DOHH2 (cell line): ENCODE data around the gene ZNF728.

Experiments used
- CTCF ChIP-seq: fragments of 200-600 bp; sonication (generic); IDR thresholded peaks from one replicate; pipeline ENCODE4 v1.5.1; 2014; ENCODE audit warnings: antibody characterized with exemption, mild to moderate bottlenecking, low read depth, low read length; ENCODE audit not compliant: poor library complexity, severe bottlenecking
- EZH2phosphoT487 ChIP-seq: fragments of 200-600 bp; sonication (generic); IDR thresholded peaks from 2 replicates; pipeline ENCODE4 v1.6.1; 2017; ENCODE audit warnings: borderline replicate concordance, mild to moderate bottlenecking, antibody characterized with exemption, low read length, moderate library complexity, mixed read lengths

- TF ChIP-seq CTCF (no peak), EZH2phosphoT487 (no peak)
These were observed 49.4 kb upstream of the ZNF728 start for GRCh38 chr19:23052349-23052748.
